T-helper 9 cell (primary cell): Measurements from ENCODE around the gene CNIH4.
"Not testable (repeated sequence)": the region's sequence is repeated elsewhere in the genome, so short reads cannot be mapped to it uniquely, and the experiment has no call there.

Experiments
- DNase-seq: peaks from one replicate; pipeline ENCODE4 v3.0.0-alpha.2; 2020
- total RNA-seq, 2 donors: gene quantifications; one replicate each; lab custom pipeline; 2026; lab: John Stamatoyannopoulos, UW

Gene CNIH4
- total RNA-seq, result 17.4 to 41.5 reads per million in 2 donors

DNA sequence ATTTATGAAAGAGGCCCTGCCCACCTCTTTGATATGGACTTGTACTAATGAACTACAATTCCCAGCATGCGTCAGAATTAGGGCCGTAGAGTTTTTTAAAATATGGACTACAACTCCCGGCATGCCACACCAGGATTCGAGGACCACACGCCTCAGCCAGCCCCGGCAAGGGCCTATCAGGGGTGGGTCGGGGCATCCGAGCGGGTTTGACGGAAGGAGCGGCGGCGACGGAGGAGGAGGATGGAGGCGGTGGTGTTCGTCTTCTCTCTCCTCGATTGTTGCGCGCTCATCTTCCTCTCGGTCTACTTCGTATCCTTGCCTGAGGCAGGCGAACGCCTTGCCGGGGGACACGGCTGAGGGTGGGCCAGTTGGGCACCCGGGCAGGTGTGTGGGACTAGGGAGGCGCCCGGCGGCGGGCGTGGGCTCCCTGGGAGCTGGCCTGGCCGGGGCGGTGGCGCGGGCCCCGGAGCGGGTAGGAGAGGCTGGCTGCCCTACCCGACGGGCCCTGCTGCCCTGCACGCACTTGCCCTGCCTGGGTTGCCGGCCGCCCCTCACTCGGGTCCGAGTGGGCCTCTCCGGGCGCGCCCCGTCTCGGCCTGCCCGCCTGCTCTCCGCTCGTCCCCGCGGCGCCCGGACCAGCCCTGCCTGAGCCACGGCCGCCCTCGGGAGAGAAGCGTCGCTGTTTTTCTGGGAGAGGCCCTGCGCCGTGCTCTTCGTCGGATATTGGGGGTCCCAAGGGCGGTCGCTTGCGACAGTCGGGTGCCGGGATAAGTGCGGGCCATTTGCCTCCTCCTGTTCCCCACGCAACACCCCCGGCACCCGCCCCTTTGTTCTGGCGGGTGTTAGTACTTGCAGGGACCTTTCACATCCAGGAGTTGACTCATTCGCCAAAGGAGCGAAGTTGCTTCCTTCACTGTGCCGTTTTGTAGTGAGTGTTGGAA, at the start of gene CNIH4:
Gene CNIH4 (plus strand): TSS at position 195 of the 941 bp plus-strand sequence. CDS start 46 bp downstream, at position 241.
- peak; percentile 86 for DNase-seq

GRCh38 chr1:224308064-224308463, 48.6 kb upstream of the CNIH4 start:
- no peak for DNase-seq

DNA sequence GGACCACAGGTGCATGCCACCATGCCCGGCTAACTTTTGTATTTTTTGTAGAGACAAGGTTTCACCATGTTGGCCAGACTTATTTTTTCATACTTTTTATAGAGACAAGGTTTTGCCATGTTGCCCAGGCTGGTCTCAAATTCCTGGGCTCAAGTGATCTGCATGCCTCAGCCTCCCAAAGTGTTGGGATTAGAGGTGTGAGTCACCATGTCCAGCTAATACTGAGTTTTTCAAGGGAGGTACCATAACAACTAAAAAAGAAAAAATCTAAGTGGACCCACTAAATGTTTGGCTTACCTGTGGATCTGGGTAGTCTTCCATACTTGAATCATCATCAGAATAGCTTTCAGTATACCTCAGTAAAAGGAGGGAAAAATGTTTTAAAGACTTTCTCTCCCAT, 45.2 kb upstream of the CNIH4 start:
- DNase-seq, result not testable (repeated sequence)

DNA sequence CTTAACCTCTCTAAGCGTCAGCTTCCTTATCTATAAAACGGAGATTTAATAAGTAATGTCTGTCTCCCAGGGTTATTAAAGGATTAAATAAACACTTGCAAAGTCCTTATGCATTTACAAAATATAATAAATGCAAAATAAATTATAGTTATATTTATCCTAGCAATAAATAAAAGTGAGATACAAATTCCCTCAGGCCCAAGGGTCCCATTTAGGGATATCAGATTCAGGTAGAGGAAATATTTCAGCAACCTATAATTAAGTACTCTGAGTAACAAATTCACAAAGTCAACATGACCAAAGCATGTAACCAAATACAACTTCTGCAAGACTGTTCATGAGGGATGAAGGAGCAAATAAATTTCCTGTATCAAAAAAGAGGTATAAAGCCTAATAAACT, 44.7 kb upstream of the CNIH4 start:
- DNase-seq, result no peak

- no peak for DNase-seq
These were observed 39.2 kb upstream of the CNIH4 start for GRCh38 chr1:224317383-224318045.

DNA sequence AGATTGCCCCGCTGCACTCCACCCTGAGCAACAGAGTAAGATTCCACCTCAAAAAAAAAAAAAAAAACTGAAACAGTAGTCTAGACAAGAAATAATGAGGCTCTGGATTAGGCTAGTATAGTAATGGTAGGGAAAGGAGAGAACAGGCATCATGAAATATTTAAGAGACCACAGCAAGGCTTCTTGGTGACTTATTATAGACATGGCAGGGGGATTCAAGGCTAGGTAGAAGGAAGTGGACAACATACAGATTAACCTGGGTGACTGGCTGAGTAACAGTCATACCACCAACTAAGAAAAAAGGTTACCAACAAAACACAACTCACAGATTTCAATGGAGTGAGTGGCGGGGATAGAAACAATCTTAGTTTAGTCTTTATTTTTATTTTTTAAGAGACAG, 35.0 kb upstream of the CNIH4 start:
- DNase-seq, result no peak

DNA sequence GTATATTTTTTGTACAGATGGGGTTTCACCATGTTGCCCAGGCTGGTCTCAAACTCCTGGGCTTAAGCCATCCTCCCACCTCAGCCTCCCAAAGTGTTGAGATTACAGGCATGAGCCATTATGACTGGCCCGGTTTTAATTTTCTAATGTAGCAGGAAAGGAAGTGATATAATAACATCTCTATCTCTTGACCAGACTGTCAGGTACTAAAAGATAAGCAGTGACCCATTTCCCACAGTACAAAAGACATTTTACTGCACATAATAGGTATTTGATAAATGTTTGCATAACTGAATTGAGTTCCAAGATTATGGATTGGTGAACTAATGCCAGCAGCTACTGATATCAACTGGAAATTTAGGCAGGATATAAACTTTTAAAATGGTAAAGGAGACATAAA, 30.7 kb upstream of the CNIH4 start:
- no peak for DNase-seq

DNA sequence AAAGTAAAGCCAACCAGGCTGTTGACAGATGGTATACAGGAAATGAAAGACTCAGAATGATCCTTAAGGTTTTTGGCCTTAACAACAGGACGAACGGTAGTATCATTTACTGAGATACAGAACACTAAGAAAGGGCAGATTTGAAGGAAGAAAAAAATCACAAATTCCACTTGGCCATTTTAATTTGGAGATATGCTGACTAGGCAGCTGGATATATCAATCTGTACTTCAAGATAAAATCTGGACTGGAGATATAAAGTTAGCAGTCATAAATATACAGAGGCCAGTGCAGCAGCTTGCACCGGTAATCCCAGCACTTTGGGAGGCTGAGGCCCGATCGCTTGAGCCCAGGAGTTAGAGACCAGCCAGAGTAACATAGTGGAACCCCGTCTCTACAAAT, 28.0 kb upstream of the CNIH4 start:
- no peak for DNase-seq

DNA sequence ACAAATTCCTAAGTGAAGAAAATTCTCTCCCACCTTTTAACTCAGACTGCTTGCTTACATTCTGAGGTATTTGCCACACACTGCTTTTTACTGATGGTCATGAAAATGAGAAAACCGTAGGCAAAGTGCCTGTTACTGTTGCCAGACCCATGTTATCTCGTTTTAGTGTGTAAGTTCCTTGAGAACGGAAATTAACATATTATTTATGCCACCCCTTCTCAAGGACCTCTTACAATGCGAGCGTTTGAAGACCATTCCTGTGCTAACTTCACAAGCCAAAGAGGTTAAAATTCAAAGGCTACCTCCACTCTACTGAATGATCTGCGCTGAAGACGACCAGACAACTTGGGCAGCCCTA, 27.2 kb upstream of the CNIH4 start:
- DNase-seq, result no peak

DNA sequence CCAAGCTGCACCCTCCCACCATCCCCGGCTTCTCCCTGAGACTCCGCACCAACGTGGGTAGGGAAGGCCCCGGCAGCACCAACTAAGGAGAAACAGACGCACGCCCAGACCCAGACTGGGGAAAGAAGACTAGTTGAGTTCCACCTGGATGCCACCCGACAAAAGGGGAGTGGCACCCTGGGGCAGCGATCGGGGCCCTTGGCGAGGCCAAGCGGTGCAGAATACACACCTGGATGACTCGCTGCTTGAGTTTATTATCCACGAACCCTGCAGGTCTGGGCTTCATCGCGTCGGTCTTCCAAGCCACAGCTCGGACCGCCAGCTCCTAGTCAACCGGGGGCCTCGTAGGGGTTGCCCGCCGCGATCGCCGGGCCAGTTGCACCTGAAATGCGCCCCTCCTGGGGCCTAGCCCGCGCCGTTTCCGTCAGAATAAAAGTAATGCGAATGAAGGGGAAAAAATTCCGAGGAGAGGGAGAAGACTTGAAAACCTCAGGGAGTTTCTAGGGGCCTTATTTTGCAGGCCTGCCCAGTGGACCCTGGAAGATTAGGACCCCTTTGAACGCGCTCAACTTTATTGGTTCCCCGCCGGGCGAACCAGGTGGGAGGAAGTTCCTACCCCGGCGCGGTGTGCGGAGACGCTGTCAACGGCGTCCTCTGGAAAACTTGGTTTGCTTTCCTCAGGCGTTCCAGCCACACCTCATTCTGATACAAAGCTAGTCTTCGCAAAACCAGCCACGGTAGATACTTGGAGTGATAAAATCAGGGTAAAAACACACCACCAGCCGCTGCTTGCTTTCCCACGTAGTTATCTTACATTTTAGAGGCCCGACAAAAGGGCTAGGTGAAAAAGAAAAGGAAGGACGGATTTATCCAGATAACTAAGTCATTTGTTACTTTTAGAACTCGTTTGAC, 26.6 kb upstream of the CNIH4 start, which contains the start of gene NVL:
Gene NVL (minus strand): TSS at position 331 of the 912 bp plus-strand sequence. CDS start 45 bp downstream, at position 286.
- DNase-seq, result peak; percentile 68

- no peak for DNase-seq
These were observed 25.4 kb upstream of the CNIH4 start for GRCh38 chr1:224331326-224331725.

DNA sequence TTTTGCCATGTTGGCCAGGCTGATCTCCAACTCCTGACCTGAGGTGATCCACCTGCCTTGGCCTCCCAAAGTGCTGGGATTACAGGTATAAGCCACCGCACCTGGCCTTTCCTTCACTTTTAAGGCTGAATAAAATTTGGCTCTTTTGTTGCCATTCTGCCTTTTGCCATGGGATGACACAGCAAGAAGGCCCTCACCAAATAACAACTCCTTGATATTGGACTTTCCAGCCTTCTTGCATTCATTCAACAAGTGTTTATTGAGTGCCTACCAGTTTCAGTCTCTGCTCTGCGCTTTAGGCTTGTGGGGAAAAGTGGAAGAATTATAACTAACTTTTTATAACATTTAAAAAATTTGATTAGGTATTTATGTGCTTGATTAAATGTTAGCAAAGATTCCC, 24.9 kb upstream of the CNIH4 start:
- no peak for DNase-seq

GRCh38 chr1:224333309-224333926, 23.3 kb upstream of the CNIH4 start:
- no peak for DNase-seq

- no peak for DNase-seq
These were observed 22.5 kb upstream of the CNIH4 start for GRCh38 chr1:224333939-224334786.

- DNase-seq, result no peak
These were observed 18.4 kb upstream of the CNIH4 start for GRCh38 chr1:224338150-224338838.

GRCh38 chr1:224339442-224340033, 17.1 kb upstream of the CNIH4 start:
- no peak for DNase-seq

- peak; percentile 7 for DNase-seq
These were observed 16.0 kb upstream of the CNIH4 start for GRCh38 chr1:224340453-224341384.

DNA sequence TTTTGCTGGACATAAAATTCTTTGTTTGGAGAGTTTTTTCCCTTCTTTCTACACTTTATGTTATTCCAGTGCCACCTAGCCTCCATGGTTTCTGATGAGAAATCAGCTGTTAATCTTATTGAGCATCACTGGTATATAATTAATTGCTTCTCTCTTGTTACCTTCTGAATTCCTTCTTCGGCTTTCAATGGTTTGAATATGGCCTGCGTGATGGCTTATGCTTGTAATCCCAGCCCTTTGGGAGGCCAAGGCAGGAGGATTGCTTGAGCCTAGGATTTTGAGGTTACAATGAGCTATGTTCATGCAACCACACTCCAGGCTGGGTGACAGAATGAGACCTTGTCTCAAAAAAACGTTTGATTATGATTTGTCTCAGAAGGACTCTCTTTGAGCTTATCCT, 13.0 kb upstream of the CNIH4 start:
- DNase-seq, result no peak

DNA sequence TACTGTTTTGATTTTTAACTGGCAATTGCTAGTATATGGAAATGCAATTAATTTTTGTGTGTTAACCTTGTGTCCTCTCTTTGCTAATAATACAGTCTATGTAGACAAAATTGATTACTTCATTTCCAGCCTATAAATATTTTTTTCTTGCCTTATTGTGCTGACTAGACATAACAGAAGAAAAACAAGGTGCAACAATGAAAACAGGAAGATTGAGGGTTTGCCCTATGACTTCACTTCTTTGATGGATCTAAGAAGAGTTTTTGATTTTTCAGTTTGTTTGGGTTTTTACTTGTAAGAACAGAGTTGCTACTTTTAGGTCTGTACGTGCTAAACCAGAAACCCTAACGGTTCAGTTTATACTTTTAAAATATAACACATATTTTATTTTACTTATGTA, 8.5 kb upstream of the CNIH4 start:
- no peak for DNase-seq
